Uterus (tissue), 4 donors: ENCODE measurements around the gene MYCBPAP. TPM values are rescaled to one million over a fixed set of nuclear protein-coding genes. Genes with fewer than 3 reads are reported as not detected.

Experiments used
- DNase-seq, 2 donors: peaks; one replicate each; pipeline ENCODE4 v3.0.0-alpha.2; 2019 to 2020
- H3K27ac ChIP-seq, 2 donors: fragments of 200-600 bp; sonication (generic); 1 replicate in 1 of 2; 2 replicates in 1 of 2; pipeline ENCODE4 v1.5.1; 2016 to 2018
- H3K27me3 ChIP-seq, 2 donors: fragments of 200-600 bp; sonication (generic); one replicate each; pipeline ENCODE4 v1.5.1; 2018 to 2019; ENCODE audit warnings: control low read depth in 1 of 2
- H3K36me3 ChIP-seq, 2 donors: fragments of 200-600 bp; sonication (generic); one replicate each; pipeline ENCODE4 v1.5.1; 2019; ENCODE audit warnings: control low read depth in 1 of 2
- H3K4me1 ChIP-seq, 2 donors: fragments of 200-600 bp; sonication (generic); one replicate each; pipeline ENCODE4 v1.5.1; 2018 to 2019; ENCODE audit warnings: control low read depth in 1 of 2
- H3K4me3 ChIP-seq, 2 donors: fragments of 200-600 bp; sonication (generic); 1 replicate in 1 of 2; 2 replicates in 1 of 2; pipeline ENCODE4 v1.5.1; 2018 to 2019; ENCODE audit warnings: mild to moderate bottlenecking in 1 of 2
- H3K9me3 ChIP-seq, 2 donors: fragments of 200-600 bp; sonication (generic); one replicate each; pipeline ENCODE4 v1.5.1; 2019; ENCODE audit warnings: control low read depth in 1 of 2
- POLR2A ChIP-seq, 2 donors: fragments of 450-650 bp; IDR thresholded peaks; one replicate each; pipeline ENCODE4 v1.6.1; 2016; ENCODE audit warnings: antibody characterized with exemption in 2 of 2, mild to moderate bottlenecking in 1 of 2, moderate library complexity in 1 of 2
- intact Hi-C: fragments of 100-400 bp; cut with DNase I; formaldehyde crosslinking; loops from one replicate; pipeline ENCODE4 v1.15.1; 2023; ENCODE audit warnings: low total_unique reads
- total RNA-seq, 4 donors: library from RNA; depleted of rRNA in 3 of 4; stranded (reverse); fragments of >200 nt in 3 of 4; gene quantifications; one replicate each; pipeline versions ENCODE4 v1.1.0 to v1.2.4, GENCODE V29; 2014 to 2023
- TF ChIP-seq, protein P1 (sequence below), 4 experiments: fragments of 200-600 bp in 2 of 4; fragments of 450-650 bp in 2 of 4; sonication (generic) in 2 of 4; IDR thresholded peaks; one replicate each; pipeline ENCODE4 v1.5.1; 2016 to 2019; ENCODE audit warnings: antibody characterized with exemption in 4 of 4, mild to moderate bottlenecking in 2 of 4, moderate library complexity in 1 of 4
- donor health status: DM: yes; HTN: yes; CAD: no.

Gene MYCBPAP, protein sequence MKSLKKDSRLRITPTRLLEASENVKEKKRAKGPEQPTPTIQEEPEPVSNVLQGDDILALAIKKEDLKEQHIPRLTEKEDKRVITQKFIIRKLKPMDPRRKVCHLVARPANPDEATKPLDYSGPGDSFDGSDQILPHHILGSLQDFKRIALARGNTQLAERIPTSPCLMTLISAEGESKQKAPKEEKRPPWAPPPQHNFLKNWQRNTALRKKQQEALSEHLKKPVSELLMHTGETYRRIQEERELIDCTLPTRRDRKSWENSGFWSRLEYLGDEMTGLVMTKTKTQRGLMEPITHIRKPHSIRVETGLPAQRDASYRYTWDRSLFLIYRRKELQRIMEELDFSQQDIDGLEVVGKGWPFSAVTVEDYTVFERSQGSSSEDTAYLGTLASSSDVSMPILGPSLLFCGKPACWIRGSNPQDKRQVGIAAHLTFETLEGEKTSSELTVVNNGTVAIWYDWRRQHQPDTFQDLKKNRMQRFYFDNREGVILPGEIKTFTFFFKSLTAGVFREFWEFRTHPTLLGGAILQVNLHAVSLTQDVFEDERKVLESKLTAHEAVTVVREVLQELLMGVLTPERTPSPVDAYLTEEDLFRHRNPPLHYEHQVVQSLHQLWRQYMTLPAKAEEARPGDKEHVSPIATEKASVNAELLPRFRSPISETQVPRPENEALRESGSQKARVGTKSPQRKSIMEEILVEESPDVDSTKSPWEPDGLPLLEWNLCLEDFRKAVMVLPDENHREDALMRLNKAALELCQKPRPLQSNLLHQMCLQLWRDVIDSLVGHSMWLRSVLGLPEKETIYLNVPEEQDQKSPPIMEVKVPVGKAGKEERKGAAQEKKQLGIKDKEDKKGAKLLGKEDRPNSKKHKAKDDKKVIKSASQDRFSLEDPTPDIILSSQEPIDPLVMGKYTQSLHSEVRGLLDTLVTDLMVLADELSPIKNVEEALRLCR
- 10 to 100 TPM in 1 of 4 donors, 1 to 10 TPM in 3; 2.7 to 11.5 (median 5.1) TPM for total RNA-seq

DNA sequence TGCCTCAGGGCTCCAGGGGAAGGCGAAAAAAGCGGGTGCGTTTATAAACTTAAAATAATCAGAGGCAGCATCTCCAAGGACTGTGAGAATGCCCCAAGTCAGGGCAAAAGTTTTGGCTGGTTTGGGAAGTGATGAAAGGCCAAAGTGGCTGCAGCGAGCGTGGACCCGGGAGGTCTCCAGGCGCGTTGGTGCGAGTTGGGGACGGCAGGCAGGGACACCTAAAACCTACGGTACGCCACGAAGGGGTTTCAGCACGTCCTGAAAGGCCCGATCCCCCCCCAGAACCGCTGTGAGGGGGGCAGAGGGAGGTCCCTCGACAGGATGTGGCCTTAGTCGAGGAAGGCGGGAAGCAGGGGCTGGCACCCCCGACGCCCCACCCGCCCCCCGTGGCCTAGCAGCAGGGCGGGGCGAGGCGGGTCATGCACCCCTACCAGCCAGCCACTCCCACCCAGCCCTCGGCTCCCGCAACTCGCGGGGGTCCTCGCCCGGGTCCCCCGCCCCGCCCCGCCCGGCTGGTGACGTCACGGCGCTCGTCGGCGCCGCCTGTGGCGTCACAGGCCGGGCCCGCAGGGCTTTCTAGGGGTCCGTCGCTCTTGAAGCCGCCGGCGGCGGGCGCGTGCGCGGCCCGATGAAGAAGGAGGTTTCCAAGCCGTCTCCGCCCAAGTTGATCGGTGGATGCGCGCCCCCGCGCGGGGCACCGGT lies at the start of gene MYCBPAP:
MYCBPAP (plus strand) TSS at position 569 of the 702 bp plus-strand sequence. CDS start 236 bp downstream, outside the sequence.
- Histone ChIP-seq H3K4me1 (no peaks in the 10 kb centered on the region), H3K4me3 (peak within 1 kb of the TSS; percentile 44 to 52), H3K36me3 (no peaks in the 10 kb centered on the region), H3K27ac (peak within 1 kb of the TSS; percentile 80 to 90), H3K27me3 (no peaks in the 10 kb centered on the region), H3K9me3 (no peaks in the 10 kb centered on the region)
- TF ChIP-seq, protein P1, sequence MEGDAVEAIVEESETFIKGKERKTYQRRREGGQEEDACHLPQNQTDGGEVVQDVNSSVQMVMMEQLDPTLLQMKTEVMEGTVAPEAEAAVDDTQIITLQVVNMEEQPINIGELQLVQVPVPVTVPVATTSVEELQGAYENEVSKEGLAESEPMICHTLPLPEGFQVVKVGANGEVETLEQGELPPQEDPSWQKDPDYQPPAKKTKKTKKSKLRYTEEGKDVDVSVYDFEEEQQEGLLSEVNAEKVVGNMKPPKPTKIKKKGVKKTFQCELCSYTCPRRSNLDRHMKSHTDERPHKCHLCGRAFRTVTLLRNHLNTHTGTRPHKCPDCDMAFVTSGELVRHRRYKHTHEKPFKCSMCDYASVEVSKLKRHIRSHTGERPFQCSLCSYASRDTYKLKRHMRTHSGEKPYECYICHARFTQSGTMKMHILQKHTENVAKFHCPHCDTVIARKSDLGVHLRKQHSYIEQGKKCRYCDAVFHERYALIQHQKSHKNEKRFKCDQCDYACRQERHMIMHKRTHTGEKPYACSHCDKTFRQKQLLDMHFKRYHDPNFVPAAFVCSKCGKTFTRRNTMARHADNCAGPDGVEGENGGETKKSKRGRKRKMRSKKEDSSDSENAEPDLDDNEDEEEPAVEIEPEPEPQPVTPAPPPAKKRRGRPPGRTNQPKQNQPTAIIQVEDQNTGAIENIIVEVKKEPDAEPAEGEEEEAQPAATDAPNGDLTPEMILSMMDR (IDR thresholded peaks at IDR 0.05) = peak; percentile 11 to 27 (median 14)
- TF ChIP-seq POLR2A (IDR thresholded peaks at IDR 0.05) = peak in 1 of 2 donors; percentile 50
- intact Hi-C loops = no loop called here
- peak; percentile 81 to 87 for DNase-seq

- Histone ChIP-seq H3K4me3 (no peak overlapping the region), H3K36me3 (no peaks in the 10 kb centered on the region), H3K27me3 (no peaks in the 10 kb centered on the region), H3K4me1 (no peaks in the 10 kb centered on the region), H3K9me3 (no peaks in the 10 kb centered on the region), H3K27ac (no peak overlapping the region)
- intact Hi-C loops = no loop called here
- DNase-seq = no peak
- TF ChIP-seq, protein P1 (IDR thresholded peaks at IDR 0.05) = no peak
- TF ChIP-seq POLR2A (IDR thresholded peaks at IDR 0.05) = no peak
Measured at GRCh38 chr17:50458701-50459676, 49.2 kb upstream of the MYCBPAP start.

DNA sequence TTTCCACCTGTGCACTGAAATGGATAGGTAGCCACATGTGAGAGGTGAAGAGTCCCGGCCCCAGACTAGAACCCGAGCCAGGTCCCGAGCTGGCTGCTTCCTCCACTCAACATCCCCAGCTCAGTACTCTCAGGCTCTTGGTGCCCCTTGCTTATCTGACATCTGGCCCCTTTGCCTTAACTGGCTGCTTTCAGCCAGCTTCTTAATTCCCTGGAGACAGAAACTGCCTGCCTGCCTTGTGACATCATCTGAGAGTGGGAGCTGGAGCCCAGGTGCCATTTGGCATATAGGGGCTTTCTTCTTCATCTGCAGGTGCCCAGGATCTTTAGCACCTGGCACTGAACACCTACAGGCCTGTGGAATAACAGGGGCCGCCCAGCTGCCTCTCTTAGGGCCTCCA lies 48.5 kb upstream of the MYCBPAP start:
- no peak for DNase-seq
- Histone ChIP-seq H3K36me3 (no peaks in the 10 kb centered on the region), H3K4me1 (no peaks in the 10 kb centered on the region), H3K9me3 (no peaks in the 10 kb centered on the region), H3K27ac (no peak overlapping the region), H3K4me3 (no peak overlapping the region), H3K27me3 (no peaks in the 10 kb centered on the region)
- no peak for TF ChIP-seq POLR2A (IDR thresholded peaks at IDR 0.05)
- TF ChIP-seq, protein P1 (IDR thresholded peaks at IDR 0.05) = no peak
- intact Hi-C loops = no loop called here

DNA sequence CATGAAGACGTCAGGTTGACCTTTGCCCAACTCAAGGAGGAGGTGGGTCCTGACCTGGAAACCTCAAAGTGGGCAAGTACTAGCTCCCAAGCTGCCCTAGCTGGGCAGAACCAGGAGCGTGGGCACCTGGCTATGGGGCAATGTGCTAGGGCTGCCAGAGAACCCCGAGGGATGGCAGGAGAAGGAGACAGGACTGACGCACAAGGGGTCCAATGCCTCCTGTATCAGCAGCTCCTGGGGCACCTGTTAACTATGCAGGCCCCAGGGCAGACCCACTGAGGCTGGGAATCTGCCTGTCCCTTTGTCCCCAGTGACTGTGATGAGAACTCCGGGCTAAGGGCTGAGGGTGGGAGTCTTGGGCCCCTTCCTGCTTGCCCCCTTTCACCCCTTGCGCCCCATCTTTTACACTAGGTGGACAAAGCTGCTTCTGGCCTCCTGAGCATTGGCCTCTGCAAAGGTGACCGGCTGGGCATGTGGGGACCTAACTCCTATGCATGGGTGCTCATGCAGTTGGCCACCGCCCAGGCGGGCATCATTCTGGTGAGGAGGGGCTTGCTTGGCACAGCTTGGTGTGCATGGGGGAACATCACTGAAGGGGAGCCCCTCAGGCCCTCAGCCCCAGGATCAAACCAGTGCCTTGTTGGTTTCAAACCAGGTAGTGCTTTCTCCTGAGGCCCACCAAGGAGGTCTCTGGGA lies 47.3 kb upstream of the MYCBPAP start:
- no peak overlapping the region for H3K27ac ChIP-seq
- H3K4me1 ChIP-seq = no peaks in the 10 kb centered on the region
- TF ChIP-seq, protein P1 (IDR thresholded peaks at IDR 0.05) = no peak
- TF ChIP-seq POLR2A (IDR thresholded peaks at IDR 0.05) = no peak
- no peaks in the 10 kb centered on the region for H3K9me3 ChIP-seq
- no peaks in the 10 kb centered on the region for H3K27me3 ChIP-seq
- no peaks in the 10 kb centered on the region for H3K36me3 ChIP-seq
- no peak for DNase-seq
- intact Hi-C loops = no loop called here
- H3K4me3 ChIP-seq = no peak overlapping the region
